GM06990 (cell line): ENCODE measurements around the gene CEP55.

Source experiments
- DNase-seq: peaks from one replicate; pipeline ENCODE4 v3.0.0-alpha.2; 2011; ENCODE audit not compliant: insufficient read length; ENCODE audit errors: extremely low read depth
- H3K27me3 ChIP-seq: replicated peaks from 2 replicates; pipeline ENCODE4 v1.6.0; 2011; ENCODE audit warnings: low read length; ENCODE audit not compliant: control insufficient read depth, insufficient read depth
- H3K36me3 ChIP-seq: 2 replicates; pipeline ENCODE4 v1.5.1; 2011; ENCODE audit warnings: low read length; ENCODE audit not compliant: control insufficient read depth, insufficient read depth
- H3K4me3 ChIP-seq: replicated peaks from 2 replicates; pipeline ENCODE4 v1.5.1; 2011; ENCODE audit warnings: low read depth, mild to moderate bottlenecking, control low read depth, low read length
- TF ChIP-seq, protein P1 (sequence below): IDR thresholded peaks from 2 replicates; pipeline ENCODE4 v1.5.1; 2011; ENCODE audit warnings: low read length, control low read depth, mild to moderate bottlenecking, inconsistent platforms; ENCODE audit not compliant: insufficient read depth, poor library complexity, severe bottlenecking

CEP55 gene

DNA sequence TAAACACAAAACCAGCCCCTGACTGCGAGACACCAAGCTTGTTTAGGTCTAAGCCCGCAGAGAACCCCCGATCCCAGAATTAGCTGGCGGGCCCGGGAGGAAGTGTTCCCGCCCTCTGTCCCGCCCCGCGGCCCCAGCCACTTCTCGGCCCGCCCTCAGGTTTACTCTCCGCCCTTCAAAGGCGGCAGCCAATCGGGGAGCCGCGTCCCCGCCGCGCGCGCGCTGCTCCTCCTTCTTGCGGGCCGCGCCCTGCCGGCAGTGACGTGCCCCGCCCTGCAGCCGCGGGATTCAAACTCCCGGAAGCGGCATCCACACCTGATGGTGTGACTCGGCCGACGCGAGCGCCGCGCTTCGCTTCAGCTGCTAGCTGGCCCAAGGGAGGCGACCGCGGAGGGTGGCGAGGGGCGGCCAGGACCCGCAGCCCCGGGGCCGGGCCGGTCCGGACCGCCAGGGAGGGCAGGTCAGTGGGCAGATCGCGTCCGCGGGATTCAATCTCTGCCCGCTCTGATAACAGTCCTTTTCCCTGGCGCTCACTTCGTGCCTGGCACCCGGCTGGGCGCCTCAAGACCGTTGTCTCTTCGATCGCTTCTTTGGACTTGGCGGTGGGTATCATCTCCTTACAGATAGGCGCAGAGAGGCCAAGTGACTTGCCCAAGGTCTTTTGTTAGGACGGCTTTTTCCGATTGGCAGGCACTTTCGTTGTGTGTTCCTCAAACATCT lies at the start of gene CEP55:
TSS of gene CEP55 (plus strand) at position 291 of the 720 bp plus-strand sequence. CDS start 3,440 bp downstream, outside the sequence.
- TF ChIP-seq, protein P1, sequence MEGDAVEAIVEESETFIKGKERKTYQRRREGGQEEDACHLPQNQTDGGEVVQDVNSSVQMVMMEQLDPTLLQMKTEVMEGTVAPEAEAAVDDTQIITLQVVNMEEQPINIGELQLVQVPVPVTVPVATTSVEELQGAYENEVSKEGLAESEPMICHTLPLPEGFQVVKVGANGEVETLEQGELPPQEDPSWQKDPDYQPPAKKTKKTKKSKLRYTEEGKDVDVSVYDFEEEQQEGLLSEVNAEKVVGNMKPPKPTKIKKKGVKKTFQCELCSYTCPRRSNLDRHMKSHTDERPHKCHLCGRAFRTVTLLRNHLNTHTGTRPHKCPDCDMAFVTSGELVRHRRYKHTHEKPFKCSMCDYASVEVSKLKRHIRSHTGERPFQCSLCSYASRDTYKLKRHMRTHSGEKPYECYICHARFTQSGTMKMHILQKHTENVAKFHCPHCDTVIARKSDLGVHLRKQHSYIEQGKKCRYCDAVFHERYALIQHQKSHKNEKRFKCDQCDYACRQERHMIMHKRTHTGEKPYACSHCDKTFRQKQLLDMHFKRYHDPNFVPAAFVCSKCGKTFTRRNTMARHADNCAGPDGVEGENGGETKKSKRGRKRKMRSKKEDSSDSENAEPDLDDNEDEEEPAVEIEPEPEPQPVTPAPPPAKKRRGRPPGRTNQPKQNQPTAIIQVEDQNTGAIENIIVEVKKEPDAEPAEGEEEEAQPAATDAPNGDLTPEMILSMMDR = no peak
- H3K36me3 ChIP-seq = no peaks in the 10 kb centered on the region
- DNase-seq = peak; percentile 97
- H3K4me3 ChIP-seq = peak within 1 kb of the TSS; percentile 83
- H3K27me3 ChIP-seq = no peaks in the 10 kb centered on the region

DNA sequence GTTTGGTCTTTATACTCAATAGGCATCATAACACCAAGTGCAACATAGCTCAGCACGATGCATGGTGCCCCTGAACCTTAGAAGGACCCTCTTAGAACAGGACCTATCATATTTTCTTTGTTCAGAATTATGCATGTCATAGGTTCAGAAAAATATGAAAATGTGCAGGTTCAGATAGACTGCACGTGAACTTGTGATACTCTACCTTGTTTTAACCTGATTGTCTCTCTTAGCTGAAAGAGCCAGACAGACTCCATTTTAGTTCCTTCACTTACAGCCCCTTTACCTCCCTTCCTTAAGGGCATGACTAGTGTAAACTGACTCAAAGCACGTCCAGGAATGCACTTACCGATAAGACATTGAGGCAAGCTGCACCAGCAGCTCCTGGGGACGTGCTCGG lies 49.4 kb upstream of the CEP55 start:
- no peaks in the 10 kb centered on the region for H3K36me3 ChIP-seq
- TF ChIP-seq, protein P1 = no peak
- DNase-seq = no peak

DNA sequence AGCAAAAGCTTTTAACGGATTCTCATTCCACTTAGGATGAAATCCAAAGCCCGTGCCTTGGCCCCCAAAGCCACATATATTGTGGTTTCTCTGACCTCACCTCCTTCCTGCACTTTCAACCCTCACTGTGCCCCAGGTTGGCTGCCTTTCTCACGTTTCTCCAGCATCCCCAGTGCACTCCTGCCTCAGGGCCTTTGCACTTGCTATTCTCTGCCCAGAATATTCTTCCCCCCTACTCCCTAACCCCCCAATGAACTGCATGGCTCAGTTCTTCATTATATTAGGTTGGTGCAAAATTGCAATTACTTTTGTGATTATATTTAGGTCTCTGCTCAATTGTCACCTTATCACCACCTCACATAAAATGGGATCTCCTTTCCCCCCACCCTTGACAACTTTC lies 48.4 kb upstream of the CEP55 start:
- H3K36me3 ChIP-seq = no peaks in the 10 kb centered on the region
- TF ChIP-seq, protein P1 = no peak
- no peak overlapping the region for H3K4me3 ChIP-seq
- no peak for DNase-seq
- no peaks in the 10 kb centered on the region; the same call in 1 of the 2 replicates for H3K27me3 ChIP-seq

More for the DNA sequence above, 49.4 kb upstream of the CEP55 start:
- Histone ChIP-seq H3K27me3 (no peaks in the 10 kb centered on the region; the same call in 1 of the 2 replicates), H3K4me3 (no peak overlapping the region)

DNA sequence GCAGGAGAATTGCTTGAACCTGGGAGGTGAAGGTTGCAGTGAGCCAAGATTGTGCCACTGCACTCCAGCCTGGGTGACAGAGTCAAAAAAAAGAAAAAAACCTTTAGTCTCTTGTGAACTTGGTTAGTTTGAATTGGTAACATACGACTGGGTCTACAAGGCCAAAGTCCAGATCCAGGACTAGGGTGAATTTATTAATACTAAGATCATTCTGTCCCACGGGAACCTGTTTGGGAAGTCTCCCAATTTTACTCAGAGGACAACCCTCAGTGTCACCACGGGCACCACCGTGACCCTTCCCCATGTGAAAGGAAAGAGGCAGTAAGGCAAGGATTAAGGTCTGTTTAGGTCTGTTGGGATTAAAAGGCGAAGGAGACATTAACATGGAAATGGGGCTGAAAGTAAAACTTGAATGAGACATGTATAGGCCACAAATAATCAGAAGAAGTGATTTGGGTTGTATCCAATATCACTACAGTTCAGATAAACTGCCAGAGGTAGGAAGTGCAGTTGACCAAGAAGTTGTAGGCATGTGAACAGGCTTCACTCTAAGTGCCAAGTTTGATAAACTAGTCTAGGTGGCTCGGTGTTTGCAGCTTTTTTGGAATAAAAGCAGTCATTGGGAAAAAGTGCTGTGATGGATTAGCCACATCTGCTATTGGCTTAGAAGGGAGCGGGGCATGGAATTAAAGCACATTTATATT lies 45.0 kb upstream of the CEP55 start:
- Histone ChIP-seq H3K27me3 (no peaks in the 10 kb centered on the region), H3K36me3 (no peaks in the 10 kb centered on the region), H3K4me3 (no peak overlapping the region)
- DNase-seq = no peak
- TF ChIP-seq, protein P1 = no peak

DNA sequence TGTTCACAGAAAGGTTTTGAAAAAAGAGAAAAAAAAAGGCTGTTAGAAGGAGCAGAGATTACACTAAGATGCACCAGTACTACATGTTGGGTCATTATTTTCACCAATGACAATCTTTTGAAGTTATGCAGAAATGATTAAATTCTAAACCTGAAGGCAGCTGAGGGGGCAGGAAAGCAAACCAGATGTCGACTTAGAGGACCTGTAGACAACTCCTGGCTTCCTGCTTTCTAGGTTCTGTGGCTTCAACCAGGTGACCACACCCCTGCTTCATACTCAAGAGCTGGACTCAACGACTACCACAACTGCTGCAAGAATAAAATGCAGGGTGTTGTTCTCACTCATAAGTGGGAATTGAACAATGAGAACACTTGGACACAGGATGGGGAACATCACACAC lies 44.3 kb upstream of the CEP55 start:
- Histone ChIP-seq H3K36me3 (no peaks in the 10 kb centered on the region), H3K27me3 (no peaks in the 10 kb centered on the region), H3K4me3 (no peak overlapping the region)
- TF ChIP-seq, protein P1 = no peak
- no peak for DNase-seq
